ENCODE data around the gene ZSCAN31.

DNA sequence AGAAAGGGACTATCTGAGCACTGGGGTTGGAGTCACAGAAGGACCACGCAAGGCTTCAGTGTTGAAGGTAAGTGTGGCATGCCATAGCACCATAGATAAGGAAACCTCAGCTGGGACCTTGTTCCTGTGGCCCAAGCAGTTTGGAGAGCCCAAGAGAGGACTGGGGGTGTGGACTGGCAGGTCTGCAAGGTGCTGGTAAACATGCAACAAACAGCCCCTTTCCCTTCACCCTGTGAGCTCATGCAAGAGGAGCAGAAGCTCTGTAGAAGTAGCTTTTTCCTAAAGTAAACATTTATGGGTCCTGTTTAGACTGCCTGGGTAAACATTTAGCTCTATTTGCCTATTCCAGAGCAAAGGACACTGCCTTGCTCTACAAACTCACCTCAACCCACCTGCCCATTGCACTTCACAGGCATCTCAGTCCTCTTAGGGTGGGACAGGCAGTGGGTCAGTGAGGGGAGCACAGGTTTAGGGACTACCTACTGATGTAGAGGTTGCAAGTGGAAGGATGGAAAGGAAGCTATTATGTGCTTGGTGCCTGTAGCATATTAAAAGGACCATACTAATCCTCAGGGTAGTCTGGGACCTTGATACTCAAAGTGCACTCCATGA, 12.0 kb downstream of the ZSCAN31 start:
- TF ChIP-seq, protein P1, sequence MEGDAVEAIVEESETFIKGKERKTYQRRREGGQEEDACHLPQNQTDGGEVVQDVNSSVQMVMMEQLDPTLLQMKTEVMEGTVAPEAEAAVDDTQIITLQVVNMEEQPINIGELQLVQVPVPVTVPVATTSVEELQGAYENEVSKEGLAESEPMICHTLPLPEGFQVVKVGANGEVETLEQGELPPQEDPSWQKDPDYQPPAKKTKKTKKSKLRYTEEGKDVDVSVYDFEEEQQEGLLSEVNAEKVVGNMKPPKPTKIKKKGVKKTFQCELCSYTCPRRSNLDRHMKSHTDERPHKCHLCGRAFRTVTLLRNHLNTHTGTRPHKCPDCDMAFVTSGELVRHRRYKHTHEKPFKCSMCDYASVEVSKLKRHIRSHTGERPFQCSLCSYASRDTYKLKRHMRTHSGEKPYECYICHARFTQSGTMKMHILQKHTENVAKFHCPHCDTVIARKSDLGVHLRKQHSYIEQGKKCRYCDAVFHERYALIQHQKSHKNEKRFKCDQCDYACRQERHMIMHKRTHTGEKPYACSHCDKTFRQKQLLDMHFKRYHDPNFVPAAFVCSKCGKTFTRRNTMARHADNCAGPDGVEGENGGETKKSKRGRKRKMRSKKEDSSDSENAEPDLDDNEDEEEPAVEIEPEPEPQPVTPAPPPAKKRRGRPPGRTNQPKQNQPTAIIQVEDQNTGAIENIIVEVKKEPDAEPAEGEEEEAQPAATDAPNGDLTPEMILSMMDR (conservative IDR thresholded peaks at IDR 0.05; ENCODE audit: low read depth, low read length) = no peak
- no peak for TF ChIP-seq EZH2 (IDR thresholded peaks at IDR 0.05; ENCODE audit: borderline replicate concordance, low read depth, low read length, poor library complexity, severe bottlenecking)

Data from A673 (cell line).